GM19193 (cell line): Measurements from ENCODE around the gene KLK1.
"Not testable (repeated sequence)": the region's sequence is repeated elsewhere in the genome, so short reads cannot be mapped to it uniquely, and the experiment has no call there.

Source experiments
- POLR2A ChIP-seq: IDR thresholded peaks from 4 replicates; pipeline ENCODE4 v1.6.1; 2011; ENCODE audit not compliant: insufficient read depth, insufficient read length; ENCODE audit errors: extremely low read depth

Gene KLK1

DNA sequence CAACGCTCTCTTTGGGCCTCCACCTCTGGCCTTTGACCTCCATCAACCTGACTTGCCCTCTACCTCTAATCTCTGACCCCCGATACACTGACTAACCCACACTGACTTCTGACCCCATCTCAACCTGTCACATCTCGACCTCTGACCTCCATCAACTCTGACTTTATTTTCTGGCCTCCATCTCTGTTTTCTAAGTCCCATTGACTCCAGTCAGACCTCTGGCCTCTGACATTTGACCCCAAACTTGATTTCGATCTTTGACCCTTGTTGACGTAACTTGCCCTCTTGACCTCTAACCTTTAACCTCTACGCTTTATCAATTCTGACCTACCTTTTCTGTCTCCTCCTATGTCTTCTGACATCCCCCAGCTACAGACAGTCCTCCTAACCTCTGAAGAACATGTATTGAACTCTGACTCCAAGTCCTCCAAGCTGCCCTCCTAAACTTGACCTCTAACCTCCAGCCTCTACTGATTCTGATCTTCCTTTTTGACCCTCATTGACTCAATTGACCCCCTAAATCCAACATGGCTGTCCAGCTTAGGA, 32.6 kb downstream of the KLK1 start:
- no peak for TF ChIP-seq POLR2A

DNA sequence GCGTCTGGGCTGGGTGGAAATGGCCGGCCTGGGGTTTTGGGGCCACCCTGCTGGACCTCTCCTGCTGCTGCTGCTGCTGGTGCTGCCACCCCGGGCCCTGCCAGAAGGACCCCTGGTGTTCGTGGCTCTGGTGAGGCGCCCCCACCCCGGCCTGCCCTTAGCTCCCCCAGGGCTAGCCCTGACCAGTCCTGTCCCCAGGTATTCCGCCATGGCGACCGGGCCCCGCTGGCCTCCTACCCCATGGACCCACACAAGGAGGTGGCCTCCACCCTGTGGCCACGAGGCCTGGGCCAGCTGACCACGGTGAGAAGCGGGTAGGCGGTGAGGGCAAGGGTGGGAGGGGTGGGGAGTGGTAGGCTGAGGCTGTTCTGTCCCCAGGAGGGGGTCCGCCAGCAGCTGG, 33.2 kb downstream of the KLK1 start, which contains the start of gene ACP4:
Gene ACP4, plus strand, starts transcription at position 20 of the 400 bp plus-strand sequence. Its CDS starts 0 bp downstream, at position 20.
- TF ChIP-seq POLR2A, result no peak

DNA sequence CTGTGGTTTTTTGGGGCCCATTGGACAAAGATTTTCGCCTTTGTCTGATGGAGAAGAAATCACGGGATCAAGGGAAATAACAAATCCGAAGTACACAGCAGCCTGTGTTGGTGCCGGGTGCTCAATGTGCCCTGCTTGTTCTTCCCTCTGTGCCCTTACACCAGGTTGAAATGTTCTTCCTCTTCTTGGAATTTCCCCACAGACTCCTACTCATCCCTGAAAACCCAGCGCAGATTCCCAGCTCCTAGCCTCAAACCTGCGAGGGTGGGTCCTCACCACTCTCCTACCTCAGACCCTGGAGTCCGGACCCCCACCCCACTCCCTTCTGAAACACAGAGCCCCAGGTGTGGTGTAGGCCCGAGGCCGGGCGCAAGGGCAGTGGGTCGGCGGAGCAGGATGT, 38.3 kb downstream of the KLK1 start:
- TF ChIP-seq POLR2A, result no peak

DNA sequence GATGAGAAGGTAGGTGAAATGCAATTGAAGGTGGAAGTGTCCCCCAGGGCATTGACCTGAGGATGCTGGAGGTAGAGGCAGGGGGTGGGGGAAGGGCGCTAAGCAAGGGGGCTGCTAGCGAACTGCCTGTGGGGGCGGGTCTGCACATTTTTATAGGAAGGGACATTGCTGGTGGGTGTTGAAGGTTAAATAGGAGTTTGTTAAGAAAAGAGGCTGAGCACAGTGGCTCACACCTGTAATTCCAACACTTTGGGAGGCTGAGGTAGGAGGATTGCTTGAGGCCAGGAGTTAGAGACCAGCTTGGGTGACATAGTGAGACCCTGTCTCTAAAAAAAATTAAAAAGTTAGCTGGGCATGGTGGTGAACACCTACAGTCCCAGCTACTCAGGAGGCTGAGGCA, 38.9 kb downstream of the KLK1 start:
- TF ChIP-seq POLR2A, result no peak

DNA sequence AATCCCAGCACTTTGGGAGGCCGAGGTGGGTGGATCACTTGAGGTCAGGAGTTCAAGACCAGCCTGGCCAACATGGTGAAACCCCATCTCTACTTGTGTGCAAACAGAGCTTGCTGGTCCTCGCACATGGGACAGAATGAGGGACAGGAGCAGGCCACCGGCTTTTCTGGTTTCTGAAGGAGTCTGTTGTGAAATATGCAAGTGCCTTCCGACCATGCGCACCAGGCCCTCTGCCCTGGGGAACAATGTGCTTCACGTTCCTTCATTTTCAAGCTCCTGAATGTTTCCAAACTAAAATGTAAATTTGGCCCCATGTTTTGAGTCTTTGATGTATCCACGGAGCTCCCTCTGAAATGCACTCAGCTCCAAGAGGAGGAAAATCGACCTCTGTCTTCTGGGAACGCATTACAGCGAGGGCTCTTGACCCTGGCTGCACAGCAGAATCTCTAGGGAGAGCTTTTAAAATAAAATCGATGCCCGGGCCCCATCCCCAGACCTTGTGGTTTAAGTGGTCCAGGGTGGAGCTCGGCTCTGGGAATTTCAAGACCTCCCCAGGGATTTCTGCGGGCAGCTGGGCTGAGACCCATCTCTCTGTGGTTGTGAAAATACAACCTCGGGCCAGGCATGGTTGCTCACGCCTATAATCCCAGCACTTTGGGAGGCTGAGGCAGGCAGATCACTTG, 42.7 kb downstream of the KLK1 start:
- no peak for TF ChIP-seq POLR2A

DNA sequence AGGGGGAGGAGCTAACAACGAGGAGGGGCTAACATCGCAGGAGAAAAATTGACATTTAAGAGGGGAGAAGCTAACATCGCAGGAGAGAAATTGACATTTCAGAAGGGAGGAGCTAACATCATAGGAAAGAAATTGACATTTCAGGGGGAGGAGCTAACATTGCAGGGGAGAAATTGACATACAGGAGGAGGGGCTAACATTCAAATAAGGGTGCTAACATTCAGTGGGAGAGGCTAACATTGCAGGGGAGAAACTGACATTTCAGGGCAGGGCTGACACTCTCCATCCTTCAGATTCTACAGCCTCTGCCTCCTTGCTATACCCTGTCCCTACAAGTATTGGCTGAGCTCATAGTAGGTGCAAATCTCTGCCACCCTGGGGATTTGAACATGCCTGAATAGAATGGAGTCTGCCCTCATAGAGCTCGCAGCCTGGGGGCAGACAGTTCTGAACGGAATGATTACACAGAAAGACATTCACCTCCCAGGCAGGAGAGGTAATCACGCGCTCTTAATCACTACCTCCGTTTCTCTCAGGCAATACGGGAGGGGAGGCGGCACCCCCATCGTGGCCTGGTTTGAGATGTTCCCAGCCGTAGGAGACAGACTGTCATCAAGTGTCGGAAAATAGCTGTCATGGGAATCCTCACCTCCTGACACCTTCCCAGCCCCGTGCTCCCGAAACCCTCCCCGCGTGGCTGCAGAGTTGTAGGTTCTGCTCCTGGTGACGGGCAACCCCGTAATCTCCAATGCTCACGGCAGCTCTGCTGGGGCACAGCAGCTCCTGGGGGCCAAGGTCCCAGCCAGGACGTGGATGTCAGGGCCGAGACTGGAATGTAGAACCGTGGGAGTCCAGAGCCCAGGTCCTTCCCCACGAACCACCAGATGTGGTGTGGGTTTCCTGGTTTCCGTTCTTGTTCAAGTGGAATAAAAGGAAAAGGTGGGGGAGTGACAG, 43.8 kb downstream of the KLK1 start:
- TF ChIP-seq POLR2A, result no peak

DNA sequence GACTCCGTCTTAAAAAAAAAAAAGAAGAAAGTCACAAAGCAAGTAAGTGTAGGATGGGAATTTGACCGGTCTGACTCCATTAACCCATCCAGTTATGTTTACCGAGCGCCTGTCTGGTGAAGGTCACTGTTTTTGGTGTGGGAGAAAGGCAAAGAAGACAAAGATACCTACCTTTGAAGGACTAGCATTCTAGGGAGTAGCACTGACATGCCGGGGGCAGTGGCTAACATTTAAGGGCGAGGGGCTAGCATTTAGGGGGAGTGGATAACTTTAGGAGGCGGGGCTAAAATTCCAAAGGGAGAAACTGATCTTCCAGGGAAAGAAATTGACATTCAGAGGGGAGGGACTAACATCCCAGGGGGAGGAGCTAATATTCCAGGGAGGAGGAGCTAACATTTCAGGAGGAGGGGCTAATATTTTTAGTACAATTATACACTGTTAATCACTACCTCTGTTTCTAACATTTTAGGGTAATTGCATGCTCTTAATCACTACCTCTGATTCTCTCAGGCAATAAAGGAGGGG, 44.6 kb downstream of the KLK1 start:
- TF ChIP-seq POLR2A, result no peak

DNA sequence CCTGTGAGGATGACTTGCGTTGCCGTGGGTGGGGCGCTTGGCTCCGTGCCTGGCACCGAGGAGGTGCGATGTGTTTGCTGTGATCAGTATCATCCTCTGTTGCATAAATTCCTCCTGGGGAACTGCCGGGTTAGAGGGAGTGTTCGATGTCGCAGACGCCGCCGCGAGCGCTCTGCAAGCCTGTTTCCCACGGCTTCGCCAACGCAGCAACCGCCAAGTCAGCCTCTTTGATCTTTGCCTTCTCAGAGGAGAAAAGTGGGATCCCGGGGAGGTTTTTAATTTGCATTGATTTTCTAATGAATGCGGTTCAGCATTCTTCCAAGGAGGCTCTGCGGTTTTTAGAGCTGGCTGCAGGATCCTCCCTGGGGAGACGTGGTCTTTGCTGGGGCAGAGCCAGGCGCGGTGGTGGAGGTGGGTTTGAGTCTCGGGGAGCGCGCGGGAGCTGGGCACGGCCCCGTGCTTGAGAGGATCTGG, 45.7 kb downstream of the KLK1 start:
- no peak for TF ChIP-seq POLR2A

DNA sequence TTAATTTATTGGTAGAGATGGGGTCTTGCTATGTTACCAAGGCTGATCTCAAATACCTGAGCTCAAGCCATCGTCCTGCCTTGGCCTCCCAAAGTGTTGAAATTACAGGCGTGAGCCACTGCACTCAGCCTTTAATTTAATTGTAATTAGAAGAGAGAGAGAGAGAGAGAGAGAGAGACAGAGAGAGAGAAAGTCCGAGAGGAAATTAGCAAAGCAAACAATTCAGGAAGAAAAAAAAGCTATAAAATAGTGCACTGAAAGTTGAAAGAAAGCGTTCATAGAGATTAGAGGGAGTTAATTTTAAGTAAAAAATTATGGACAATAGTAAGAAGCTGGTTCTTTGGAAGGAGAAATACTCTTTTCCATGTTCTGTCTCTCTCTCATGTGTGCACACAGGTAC, 46.3 kb downstream of the KLK1 start:
- no peak for TF ChIP-seq POLR2A

DNA sequence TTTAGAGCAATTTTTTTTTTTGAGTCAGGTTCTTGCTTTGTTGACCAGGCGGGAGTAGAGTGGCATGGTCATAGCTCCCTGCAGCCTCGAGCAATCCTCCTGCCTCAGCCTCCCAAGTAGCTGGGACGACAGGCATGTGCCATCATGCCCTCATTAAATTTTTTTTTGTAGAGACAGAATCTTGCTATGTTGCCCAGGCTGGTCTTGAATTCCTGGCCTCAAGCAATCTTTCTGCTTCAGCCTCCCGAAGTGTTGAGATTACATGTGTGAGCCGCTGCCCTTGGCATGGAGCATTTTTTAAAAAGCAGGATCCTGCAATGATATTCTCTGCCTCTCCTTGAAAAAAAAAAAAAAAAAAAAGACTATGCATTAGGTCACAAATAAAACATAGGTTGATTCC, 47.5 kb downstream of the KLK1 start:
- no peak for TF ChIP-seq POLR2A

DNA sequence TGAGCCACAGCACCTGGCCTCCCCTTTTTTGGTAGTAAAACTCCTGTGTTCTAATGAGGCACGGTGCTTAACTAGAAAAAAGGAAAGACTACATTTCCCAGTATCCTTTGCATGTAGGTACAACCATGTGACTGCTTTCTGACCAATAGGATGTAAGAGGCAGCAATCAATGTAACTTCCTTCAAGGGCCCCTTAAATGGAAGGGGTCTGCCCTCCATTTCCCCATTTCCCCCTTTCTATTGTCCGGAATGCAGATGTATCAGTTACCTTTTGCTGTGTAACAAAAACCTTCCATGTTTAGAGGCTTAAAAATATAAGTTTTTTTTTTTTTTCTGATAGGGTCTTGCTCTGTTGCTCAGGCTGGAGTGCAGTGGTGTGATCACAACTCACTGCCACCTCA, 51.1 kb downstream of the KLK1 start:
- no peak for TF ChIP-seq POLR2A

DNA sequence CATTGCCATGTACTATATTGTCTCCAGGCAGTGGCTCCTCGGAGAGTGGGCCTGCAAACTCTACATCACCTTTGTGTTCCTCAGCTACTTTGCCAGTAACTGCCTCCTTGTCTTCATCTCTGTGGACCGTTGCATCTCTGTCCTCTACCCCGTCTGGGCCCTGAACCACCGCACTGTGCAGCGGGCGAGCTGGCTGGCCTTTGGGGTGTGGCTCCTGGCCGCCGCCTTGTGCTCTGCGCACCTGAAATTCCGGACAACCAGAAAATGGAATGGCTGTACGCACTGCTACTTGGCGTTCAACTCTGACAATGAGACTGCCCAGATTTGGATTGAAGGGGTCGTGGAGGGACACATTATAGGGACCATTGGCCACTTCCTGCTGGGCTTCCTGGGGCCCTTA, 52.7 kb downstream of the KLK1 start:
- TF ChIP-seq POLR2A, result no peak

DNA sequence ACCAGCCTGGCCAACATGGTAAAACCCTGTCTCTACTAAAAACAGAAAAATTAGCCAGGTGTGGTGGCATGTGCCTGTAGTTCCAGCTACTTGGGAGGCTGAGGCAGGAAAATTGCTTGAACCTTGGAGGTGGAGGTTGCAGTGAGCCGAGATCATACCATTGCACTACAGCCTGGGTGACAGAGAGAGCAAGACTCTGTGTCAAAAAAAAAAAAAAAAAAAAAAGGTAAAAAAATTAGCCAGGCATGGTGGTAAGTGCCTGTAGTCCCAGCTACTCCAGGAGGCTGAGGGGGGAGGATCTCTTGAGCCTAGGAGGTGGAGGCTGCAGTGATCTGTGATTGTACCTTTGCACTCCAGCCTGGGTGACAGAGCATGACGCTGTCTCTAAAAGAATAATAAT, 53.4 kb downstream of the KLK1 start, which contains the start of gene GPR32:
Gene GPR32, plus strand, starts transcription at position 301 of the 400 bp plus-strand sequence. CDS start 137 bp downstream, outside the sequence.
- not testable (repeated sequence) for TF ChIP-seq POLR2A
